NCI-H526 (cell line): ENCODE results near the gene SLC38A9.
A peak's percentile ranks its signal among the peaks of the same experiment; 100 is the strongest.
"Not testable (repeated sequence)": the region's sequence is repeated elsewhere in the genome, so short reads cannot be mapped to it uniquely, and the experiment has no call there.

ENCODE experiments used
- DNase-seq, 2 experiments: peaks; one replicate each; lab custom pipeline; 2025; lab: John Stamatoyannopoulos, UW

The SLC38A9 gene

DNA sequence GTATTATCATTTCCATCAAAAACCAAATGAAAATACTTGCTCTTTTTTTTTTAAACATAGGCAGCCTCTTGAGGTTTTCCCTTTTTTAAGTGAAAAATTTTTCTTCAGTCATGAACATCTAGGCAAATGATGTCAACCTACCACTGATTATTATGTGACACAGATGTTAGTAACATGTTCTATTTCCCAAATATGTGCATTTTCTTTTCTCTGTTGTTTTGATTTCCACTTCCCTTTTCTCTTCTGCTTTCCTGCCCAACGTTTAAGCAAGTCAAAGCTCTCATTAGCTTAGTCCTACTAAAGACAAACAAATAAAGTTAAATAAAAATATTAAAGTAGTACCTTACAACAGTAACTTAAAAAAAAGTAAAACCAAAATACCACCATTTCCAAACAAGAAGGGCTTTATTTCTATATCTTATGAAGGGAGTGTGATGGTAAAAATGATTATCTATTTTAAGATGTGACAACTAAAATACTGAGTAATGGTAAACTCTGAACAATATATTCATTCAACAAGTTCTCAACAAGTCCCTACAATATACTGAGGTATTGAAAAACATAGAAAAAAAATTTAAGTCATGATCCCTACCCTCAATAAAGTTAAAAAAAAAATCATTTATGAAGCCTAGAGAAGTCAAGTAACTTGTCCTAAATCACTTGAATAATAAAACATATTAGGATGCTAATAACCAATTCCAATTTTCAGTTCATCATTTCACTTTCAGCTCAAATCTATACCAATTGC is 9.4 kb downstream of the SLC38A9 start:
- DNase-seq: no peak

DNA sequence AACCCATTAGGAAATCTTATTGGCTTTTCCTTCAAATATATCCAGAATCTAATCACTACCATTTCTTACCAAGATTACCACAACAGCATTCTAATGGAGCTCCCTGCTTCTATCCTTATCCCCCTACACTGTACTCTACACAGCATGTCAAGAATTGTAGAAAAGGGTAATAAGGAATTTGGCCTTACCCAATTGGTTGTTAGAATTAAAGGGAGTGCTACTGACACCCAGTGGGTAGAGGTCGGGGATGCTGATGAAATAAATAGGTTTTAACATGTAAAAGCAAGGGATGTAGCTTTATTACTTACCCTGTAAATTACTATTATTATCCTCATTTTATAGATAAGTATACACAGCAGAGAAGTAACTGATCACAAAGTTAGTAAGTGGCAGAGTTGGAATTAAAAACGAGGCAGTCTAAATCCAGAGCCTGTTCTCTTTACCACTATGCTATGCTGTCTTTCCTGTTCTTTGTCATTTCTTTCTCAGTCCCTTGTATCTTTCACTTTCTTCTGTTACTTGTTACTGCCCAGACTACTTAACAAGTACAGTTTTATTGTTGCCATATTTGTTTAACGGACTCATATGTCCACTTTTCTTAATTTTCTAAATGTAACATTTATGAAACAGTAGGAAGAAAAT is 10.5 kb downstream of the SLC38A9 start:
- no peak for DNase-seq

DNA sequence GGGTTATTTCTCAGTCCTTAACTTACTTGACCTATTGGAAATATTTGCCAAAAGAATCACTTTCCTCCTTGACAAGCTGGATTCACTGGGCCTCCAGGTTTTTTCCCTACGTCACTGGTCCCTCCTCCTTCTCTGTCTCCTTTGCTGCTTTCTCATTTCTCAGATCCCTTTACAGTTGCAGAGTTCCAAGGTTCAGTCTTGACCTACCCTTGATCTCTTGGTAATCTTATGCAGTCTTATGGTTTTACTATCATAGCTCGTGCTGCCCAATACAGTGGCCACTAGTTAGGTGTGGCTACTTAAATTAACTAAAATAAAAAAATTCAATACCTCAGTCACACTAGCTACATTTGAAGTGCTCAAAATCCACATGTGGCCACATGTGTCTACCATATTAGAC is 11.4 kb downstream of the SLC38A9 start:
- no peak for DNase-seq

DNA sequence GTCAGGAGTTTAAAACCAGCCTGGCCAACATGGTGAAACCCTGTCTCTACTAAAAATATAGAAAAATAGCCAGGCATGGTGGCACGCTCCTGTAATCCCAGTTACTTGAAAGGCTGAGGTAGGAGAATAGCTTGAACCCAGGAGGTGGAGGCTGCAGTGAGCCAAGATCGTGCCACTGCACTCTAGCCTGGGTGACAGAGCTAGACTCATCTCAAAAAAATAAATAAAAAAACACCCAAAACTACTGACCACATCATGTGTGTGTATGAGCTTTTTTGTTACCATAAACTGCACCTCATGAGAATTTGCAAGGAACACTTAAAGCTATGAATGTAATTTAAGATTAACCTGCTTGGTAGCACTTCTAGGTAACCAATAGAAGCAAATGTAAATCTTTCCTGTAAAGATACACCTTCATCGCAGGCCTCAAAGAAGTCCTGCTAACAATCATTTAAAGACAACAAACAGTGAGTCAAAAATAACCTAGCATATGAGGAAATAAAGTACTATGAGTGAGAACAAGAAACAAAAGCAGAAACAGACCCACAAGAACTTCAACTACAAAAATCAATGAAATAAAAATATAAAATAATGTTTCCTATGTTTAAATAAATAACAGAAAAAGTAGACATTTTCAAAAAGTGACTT is 13.0 kb downstream of the SLC38A9 start:
- DNase-seq: no peak

DNA sequence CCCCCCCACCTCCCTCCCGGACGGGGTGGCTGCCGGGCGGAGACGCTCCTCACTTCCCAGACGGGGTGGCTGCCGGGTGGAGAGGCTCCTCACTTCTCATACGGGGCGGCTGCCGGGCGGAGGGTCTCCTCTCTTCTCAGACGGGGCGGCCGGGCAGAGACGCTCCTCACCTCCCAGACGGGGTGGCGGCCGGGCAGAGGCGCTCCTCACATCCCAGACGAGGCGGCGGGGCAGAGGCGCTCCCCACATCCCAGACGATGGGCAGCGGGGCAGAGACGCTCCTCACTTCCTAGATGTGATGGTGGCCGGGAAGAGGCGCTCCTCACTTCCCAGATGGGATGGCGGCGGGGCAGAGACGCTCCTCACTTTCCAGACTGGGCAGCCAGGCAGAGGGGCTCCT is 15.4 kb downstream of the SLC38A9 start:
- DNase-seq: not testable (repeated sequence)

DNA sequence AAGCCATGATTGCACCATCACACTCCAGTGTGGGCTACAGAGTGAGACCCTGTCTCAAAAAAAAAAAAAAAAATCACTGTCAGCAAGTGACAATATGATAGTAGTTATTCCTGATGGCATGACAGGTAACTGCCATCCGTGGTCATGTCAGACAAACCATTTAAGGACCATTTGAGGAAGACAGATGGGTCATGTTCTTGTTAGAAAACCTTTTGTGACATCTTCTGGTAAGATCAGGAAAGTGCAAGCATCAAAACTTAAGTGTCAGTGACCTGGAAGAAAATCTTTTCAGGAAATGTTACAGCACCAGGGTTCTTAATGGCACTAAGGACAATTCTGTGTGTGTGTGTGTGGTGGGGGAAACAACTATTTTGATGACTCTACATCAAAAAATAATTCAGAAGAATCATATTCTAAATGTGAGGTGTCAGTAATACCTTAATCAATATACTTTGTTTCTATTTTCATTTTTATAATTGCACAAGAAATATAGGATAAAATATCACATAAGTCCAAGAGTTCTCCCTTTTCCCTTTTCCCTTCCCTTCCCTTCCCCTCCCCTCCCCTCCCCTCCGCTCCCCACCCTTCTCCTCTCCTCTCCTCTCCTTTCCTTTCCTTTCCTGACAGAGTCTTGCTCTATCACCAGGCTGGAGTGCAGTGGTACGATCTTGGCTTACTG is 17.8 kb downstream of the SLC38A9 start:
- peak in 1 of 2 experiments; percentile 31 for DNase-seq

DNA sequence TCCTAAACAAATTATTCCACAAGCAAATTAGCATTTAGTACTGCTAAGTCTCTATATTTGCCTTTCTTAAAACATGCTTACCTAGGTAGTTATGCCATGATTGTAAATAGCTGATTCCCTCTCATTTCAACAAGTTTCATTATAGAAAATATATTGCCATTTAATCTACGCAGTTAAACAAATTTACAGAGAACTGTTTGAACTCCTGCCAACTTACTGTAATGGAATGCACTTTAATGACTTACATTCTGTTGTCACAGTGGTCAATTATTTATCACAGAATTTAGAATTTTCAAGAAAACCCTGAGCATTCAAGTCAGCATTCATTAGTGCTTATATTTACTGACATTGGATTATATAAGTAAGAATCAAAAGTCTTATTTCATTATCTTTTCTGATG is 19.6 kb downstream of the SLC38A9 start:
- DNase-seq: no peak

DNA sequence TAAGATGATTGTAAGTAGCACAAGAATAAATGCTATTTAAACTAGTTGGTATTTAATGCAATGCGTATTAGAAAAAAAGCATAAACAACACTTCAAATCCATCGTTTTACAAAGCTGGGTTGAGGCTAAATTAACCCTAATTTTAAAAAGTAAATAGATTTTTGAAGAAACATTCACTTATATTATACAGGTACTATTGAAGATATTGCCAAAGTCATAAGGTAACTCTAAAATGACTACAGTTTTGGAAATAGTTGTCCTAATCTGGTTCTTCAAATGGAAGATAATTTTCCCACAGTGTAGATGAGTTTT is 20.1 kb downstream of the SLC38A9 start:
- DNase-seq: no peak

DNA sequence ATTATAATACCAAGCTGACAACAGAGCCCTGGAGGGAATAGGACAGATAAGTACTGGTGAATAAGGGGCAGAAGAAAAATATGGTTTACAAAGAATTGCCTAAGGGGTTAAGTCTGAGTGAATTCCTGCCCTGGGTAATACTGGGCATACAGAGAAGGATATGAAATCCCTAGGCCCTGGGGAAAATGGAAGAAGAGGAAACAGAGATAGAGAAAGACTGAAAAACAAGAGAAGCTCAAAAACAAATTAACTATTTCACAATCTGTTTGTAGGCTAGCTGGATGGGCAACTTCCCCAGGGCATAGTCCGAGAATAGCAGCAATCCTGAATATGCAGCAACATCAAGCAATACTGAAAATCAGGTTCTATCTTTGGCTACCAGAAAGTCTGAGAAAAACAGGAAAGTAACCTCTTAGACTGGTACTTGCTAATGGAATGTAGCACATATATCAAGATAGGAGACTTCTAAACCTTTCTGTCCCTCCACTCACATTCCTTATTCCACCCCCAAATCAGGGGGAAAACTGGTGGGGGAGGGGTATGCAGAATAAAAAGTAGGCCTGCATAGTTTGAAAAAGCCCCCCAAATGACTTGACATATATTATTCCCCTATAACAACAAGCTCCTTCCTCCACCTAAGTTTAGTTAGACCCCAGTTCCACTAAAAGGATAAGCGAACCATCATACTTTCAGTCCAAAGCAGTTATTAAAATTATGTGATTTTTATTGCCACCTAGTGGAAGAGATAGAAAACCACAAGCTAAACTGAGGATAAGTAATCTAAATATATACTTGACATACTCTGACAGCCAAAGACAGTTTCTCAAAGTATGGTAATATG is 20.6 kb downstream of the SLC38A9 start:
- DNase-seq: peak; percentile 9 to 52

DNA sequence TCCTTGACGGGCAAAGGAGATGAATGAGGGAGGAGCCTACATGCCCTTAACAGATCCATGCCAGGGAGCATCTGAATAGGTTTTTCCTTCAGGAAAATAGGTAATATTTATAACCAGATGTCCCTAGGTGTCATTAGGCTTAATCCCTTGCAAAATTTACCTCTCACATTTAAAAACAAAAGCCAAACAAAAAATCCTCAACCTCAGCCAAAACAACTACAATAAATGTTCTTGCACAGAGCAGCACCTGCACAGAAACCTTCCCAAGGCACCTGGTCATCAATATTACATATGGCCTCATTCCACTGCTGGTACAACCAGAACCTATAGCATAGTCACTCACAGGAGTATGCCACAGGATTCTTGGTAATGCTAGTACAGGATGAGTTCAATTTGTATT is 30.1 kb downstream of the SLC38A9 start:
- DNase-seq: no peak

DNA sequence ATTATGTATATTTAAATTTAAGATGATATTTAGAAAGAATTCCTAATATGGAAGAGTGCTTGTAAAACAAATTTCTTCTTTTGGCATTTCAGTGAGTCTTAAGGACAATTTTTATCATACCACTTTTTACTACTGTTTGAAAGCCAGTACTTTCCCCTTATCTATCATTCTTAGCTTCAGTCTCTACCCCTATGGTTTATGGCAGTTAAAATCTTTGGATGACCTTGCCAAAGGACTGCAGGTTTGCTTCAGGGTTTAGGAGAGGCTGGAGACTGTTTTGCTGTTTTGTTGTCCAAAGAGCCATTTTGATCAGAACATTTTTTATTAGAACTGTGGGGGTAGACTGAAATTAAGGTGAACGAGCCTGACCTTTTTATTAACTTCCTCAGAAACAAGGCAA is 30.8 kb downstream of the SLC38A9 start:
- no peak for DNase-seq

DNA sequence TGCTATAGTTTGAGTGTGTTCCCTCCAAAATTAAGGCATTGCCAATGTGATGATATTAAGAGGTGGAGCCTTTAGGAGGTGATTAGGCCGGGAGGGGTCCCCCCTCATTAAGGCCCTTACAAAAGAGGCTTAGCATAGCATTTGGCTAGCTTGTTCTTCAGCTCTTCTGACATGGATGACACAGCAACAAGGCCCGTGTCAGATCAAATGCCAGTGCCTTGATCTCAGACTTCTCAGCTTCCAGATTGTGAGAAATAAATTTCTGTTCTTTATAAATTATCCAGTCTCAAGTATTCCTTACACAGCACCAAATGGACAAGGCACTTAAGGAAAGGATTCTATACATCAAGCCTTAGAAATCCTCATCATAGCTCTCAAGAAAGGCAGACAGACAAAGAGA is 31.8 kb downstream of the SLC38A9 start:
- DNase-seq: no peak

DNA sequence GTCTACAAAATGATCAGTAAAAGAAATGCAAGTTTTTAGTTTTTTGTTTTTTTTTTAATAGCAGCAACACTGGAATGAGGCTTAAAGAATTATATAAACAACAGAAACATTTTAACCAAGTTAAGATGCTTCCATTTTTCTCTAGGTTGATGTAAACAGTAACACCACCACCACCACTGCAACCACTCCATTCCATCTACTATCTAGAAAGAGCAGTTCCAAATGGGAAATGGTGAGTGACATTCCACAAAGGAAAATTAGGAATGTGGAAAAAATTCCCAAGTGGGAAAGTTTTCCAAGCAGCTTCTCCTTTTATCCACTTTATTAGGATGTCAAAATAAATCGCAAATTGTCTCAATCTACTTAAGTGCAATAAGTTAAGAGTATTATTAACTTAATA is 32.6 kb downstream of the SLC38A9 start:
- no peak for DNase-seq

DNA sequence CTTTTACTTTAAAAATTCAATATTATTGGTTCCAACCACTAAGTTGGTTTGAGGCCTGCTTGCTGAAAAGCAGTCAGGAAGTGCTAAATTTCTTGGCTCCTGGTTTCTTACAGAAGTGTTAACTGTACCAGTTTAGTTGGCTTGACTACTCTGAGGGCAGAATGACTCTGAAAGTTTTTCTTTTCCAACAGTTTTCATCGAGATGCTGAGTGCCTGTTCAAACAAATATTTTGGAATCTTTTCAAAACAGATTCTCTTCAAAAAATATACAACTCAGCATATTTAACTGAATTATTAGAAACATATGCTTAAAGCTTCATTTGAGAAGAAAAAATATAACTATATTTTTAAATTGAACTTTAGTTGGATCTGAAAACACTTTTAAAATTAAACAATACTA is 37.0 kb downstream of the SLC38A9 start:
- DNase-seq: no peak

DNA sequence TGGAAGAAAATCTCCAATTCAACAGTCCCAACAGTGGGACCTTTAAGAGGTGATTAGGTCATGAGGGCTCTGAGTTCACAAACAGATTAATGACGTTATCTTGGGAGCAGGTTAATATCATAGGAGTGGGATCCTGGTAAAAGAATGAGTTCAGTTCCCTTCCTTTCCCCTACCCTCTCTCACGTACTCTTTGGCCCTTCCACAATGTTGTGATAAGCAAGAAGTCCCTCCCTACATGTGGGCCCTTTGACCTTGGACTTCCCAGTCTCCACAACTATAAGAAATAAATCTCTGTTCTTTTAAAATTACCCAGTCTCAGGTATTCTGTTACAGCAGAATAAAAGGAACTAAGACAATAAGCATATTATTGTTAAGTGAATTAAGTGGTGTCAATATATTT is 37.8 kb downstream of the SLC38A9 start:
- no peak for DNase-seq

DNA sequence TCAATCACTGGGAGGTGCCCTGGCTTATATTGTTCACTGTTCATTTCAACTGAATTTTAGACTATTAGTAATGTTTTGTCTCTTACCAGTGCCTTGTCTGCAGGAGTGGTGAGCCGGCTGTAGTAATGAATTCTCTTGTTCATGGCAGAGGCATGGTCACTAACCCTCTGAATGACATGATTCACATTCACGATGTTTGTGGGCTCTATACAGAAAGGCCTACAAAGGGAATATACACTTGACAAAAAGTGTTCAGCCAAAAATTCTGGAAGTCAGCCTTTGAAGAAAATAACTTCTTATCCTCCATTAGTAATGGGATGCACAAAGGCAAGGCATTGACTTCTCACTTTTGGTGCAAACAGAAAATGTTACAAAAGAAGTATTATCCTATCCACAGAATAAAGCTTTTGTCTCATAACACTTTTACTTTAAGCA is 39.6 kb downstream of the SLC38A9 start:
- DNase-seq: no peak

DNA sequence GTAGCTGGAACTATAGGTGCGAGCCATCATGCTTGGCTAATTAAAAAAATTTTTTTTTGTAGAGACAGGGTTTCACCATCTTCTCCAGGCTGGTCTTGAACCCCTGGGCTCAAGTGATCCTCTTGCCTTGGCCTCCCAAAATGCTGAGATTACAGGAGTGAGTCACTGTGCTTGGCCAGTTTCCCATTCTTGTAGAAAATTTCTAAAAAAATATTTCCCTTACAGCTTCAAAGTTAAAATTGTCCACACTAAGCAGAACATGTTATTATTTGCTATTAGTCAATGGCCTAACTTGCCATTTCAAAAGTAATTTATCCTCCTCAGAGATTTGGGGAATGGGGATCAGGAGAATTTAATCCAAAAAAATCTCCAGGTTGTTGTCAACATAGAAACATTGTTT is 40.1 kb downstream of the SLC38A9 start:
- DNase-seq: no peak

DNA sequence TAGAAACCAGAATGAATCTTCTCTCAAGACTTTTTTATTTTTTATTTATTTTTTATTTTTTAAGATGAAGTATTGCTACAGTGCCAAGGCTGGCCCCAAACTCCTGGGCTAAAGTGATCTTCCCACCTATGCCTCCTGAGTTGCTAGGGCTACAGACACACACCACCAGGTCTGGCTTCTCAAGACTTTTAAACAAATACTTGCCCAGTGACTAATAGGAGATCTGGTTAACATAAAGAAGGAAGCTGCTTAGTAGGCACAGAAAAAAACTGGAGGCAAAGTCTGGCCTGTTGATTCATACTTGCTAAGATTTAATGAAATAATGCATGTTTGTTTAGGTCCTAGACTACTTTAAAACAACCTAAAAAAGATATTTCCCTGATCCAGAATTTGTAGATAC is 43.8 kb downstream of the SLC38A9 start:
- DNase-seq: no peak

DNA sequence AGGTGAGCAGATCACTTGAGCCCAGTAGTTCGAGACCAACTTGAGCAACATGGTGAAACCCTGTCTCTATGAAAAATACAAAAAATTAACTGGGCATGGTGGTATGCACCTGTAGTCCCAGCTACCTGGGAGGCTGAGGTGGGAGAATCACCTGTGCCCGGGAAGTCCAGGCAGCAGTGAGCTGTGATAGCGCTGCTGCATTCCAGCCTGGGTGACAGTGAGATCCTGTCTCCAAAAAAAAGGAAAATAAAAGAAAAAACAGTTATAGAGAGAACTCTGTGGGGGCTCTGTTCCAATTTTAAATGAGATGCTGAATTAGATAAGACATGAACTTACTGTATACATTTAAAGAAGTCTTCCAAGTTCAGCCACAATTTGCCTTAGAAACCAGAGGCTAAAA is 44.2 kb downstream of the SLC38A9 start:
- no peak for DNase-seq

DNA sequence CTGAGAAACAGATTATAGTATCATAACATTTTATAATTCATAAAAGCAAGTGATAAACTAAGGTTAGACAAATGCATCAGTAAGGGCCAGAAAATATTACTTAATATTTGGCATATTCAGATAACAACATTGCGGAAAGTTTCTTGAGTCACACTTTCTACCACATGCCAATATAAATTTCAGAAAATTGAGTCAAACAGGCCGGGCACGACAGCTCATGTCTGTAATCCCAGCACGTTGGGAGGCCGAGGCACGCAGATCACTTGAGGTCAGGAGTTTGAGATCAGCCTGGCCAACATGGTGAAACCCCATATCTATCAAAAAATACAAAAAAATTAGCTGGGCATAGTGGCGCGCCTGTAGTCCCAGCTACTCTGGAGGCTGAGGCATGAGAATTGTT is 47.1 kb downstream of the SLC38A9 start:
- DNase-seq: no peak

DNA sequence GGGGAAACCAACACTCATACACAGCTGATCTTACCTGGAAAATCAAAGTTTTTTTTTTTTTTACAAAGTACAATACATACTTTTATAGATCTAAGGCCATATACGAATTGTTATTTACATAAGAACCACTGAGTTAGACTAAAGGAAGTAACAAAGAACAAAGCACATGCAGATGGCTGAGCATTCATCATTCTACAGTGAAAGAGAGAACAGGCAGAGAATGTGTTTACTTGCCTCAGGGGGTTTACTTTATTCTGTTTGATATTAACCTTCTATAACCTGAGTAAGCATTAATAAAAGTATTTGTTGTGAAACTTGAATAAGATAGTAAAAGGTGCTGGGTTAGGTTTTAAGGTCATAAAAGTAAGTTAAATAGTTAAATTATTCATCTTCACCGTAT is 54.7 kb downstream of the SLC38A9 start:
- no peak for DNase-seq

DNA sequence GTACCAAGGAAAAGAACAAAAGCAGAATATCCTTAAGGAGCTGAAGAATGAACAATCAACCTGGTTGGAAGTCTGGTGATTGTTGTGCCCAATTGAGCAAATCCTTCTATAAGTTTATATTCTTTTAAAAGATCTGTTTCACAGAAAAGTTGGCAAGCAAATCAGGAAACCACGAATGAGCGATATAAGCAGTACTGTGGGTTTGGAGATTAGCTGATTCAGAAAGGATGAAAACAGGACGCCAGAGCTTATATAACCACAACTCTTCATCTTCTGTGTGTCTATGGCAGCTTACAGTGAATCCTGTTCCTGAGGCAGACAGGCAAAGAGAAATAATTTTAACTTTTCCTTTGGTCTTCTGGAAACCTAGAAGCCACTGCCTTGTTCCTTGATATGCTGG is 61.7 kb downstream of the SLC38A9 start:
- no peak for DNase-seq
